Left lobe of liver (tissue), 2 donors: Measurements from ENCODE around the gene SMIM20. TPM values are rescaled to one million over a fixed set of nuclear protein-coding genes. Genes with fewer than 3 reads are reported as not detected.

ENCODE experiments used
- ATAC-seq: fragments of 200-7000 bp; cut with Tn5 transposase; one replicate; pipeline ENCODE4 v1.9.1; 2020; ENCODE audit warnings: mild to moderate bottlenecking, moderate library complexity
- DNase-seq: peaks from one replicate; pipeline ENCODE4 v3.0.0-alpha.2; 2020; ENCODE audit warnings: low spot score
- total RNA-seq: library from RNA; stranded (reverse); gene quantifications from one replicate; pipeline ENCODE4 v1.2.1, GENCODE V29; 2021
- donor health status: DM: no; HTN: no; CAD: no; lungs with moderate emphysema.
- donor health status: DM: no; HTN: yes; CAD: no.

SMIM20 gene
- total RNA-seq, 1 donor from 2014 or later, result 20.4 TPM

GRCh38 chr4:25925486-25926201 lies 11.6 kb downstream of the SMIM20 start:
- DNase-seq, result no peak
- ATAC-seq, result no peak

DNA sequence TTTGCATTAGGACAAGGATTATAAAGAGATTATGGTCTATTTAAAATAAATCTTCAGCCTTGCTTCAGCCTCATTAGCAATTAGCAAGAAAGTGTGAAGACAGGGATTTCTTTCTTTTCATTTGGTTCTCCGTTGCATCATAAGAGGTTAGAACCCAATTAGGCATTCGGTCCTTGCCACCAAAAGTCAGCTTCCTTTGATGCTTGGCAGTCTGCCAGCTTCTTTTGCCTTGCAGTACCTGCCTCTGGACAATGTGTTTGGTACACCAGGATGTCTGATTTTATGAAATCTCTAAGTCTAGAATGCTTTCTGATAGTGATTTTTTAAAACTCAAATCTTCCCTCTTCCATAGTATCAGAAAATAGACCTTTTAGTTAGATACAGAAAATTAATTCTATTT lies 12.4 kb downstream of the SMIM20 start:
- no peak for ATAC-seq
- DNase-seq, result no peak

- no peak for ATAC-seq
- DNase-seq, result no peak
Measured at GRCh38 chr4:25927361-25928195, 13.6 kb downstream of the SMIM20 start.

- DNase-seq (no peak), ATAC-seq (peak; percentile 23)
Measured at GRCh38 chr4:25928379-25929297, 14.6 kb downstream of the SMIM20 start.

DNA sequence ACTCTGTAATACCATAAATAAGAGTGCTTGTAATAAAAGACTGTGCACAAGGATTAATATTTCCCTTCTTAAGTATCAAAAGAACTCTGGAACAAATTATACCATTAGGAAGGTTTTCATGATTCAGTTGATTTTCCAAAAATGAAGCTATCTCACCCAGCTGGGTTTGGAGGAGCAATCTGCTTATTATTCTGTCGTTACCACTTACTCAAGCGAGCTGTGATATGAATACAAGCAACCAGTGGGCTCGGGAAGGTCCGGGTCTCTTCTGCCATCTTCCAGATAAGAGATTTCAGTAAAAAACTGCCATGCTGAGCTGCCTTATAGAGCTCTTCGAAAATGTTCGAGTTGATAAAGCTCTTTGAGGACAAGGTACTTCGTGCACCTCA lies 15.3 kb downstream of the SMIM20 start:
- no peak for ATAC-seq

GRCh38 chr4:25930731-25931354 lies 16.8 kb downstream of the SMIM20 start:
- no peak for ATAC-seq
- DNase-seq, result no peak

More for the DNA sequence above, 15.3 kb downstream of the SMIM20 start:
- DNase-seq, result no peak

- ATAC-seq (no peak), DNase-seq (no peak)
Measured at GRCh38 chr4:25936696-25937095, 22.7 kb downstream of the SMIM20 start.

DNA sequence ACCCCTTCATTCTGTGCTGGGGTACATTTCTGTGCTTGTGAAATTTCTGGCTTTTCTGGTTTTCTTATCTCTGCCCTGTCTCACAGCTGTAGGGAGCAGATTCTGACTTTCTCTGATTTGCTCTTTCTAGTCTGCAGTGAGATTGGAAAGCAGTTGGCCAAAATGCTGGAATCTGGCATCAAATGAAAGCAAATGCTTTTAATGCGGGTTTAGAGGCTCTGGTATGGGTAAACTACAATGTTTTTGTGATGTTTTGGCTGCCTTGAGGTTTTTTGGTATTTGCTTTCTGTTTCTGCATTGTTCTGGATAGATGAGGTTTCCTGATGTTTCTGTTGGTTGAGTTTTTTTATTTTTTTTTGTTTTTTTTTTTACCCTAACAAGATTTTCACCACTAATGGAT lies 23.8 kb downstream of the SMIM20 start:
- ATAC-seq, result no peak
- DNase-seq, result no peak

GRCh38 chr4:25938366-25938765 lies 24.3 kb downstream of the SMIM20 start:
- ATAC-seq (no peak), DNase-seq (no peak)

DNA sequence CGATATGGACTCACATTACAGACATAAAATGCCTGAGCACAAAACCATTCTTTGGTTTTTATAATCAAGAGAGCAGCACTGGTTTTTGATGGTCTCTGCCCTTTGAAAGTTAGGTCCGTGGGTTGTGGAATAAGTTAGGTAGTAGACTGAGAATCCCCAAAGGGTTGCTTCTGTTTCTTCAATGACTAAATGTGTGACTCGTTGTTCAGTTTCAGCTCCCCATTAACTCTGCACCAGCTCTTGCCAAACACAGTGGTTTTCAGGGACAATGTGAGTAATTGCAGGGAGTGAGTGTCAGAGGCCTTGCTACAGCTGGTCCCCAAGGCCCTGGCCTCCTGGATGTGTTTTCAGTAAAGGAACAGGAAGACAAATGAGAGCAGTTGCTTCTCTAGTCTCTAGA lies 24.8 kb downstream of the SMIM20 start:
- DNase-seq (no peak), ATAC-seq (no peak)

DNA sequence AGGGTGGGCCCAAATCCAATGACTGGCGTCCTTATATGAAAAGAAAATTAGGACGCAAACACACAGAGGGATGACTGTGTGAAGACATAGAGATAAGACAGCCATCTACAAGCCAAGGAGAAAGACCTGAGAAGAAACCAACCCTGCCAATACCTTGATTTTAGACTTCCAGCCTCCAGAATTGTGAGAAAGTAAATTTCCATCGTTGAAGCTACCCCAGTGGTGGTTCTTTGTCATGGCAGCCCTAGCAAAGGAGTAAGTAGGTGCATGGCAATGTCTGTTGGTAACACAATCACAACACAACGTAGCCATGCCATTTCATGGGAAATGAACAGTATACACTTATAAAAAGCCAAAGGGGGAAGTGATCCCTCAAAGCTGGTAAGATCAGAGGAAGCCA lies 25.3 kb downstream of the SMIM20 start:
- DNase-seq, result no peak

GRCh38 chr4:25941457-25942221 lies 27.6 kb downstream of the SMIM20 start:
- ATAC-seq, result no peak
- no peak for DNase-seq

More for the DNA sequence above, 25.3 kb downstream of the SMIM20 start:
- ATAC-seq, result no peak

GRCh38 chr4:25943312-25943711 lies 29.3 kb downstream of the SMIM20 start:
- no peak for DNase-seq
- ATAC-seq, result no peak

- no peak for DNase-seq
- ATAC-seq, result no peak
Measured at GRCh38 chr4:25943805-25944204, 29.8 kb downstream of the SMIM20 start.

- ATAC-seq (no peak), DNase-seq (no peak)
Measured at GRCh38 chr4:25948051-25948450, 34.0 kb downstream of the SMIM20 start.

- ATAC-seq (peak; percentile 91), DNase-seq (peak; percentile 51)
Measured at GRCh38 chr4:25949173-25949748, 35.2 kb downstream of the SMIM20 start.

DNA sequence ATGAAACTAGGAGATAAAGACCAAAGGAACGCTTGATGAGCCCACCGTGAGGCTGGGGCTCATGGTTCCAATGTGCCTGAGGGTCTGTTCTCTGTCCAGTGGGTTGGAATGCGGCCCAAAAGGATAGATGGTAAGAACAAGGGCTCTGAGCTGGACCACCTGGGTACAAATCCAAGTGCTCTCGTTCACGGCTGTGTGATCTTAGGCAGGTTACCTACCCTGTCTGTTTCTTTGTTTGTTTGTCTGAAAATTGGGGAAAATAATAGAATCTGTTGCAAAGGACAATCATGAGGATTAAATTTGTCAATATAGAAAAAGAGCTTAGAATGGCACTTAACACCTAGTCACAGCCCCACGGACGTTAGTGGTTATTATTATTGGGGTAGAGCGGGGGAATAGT lies 36.0 kb downstream of the SMIM20 start:
- ATAC-seq, result no peak
- DNase-seq, result no peak

- DNase-seq (no peak), ATAC-seq (no peak)
Measured at GRCh38 chr4:25950461-25951389, 36.7 kb downstream of the SMIM20 start.
